GM19328 (cell line): ENCODE measurements around the gene RASSF6.
"Not testable (repeated sequence)": the region's sequence is repeated elsewhere in the genome, so short reads cannot be mapped to it uniquely, and the experiment has no call there.

Experiments
- ATAC-seq: cut with Tn5 transposase; IDR thresholded peaks from one replicate; pipeline ENCODE4 v1.9.1; 2021; ENCODE audit warnings: mild to moderate bottlenecking, moderate library complexity; ENCODE audit not compliant: unreplicated experiment

Gene RASSF6, protein sequence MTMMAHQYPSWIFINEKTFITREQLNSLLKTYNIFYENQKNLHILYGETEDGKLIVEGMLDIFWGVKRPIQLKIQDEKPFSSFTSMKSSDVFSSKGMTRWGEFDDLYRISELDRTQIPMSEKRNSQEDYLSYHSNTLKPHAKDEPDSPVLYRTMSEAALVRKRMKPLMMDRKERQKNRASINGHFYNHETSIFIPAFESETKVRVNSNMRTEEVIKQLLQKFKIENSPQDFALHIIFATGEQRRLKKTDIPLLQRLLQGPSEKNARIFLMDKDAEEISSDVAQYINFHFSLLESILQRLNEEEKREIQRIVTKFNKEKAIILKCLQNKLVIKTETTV

GRCh38 chr4:73620115-73620792 lies at the start of gene RASSF6:
TSS of gene RASSF6 (minus strand) at chr4:73620436. CDS start at chr4:73611795, 8,641 bp downstream.
- peak; percentile 89 for ATAC-seq

GRCh38 chr4:73669410-73670183 lies 49.4 kb upstream of the RASSF6 start:
- ATAC-seq = no peak

DNA sequence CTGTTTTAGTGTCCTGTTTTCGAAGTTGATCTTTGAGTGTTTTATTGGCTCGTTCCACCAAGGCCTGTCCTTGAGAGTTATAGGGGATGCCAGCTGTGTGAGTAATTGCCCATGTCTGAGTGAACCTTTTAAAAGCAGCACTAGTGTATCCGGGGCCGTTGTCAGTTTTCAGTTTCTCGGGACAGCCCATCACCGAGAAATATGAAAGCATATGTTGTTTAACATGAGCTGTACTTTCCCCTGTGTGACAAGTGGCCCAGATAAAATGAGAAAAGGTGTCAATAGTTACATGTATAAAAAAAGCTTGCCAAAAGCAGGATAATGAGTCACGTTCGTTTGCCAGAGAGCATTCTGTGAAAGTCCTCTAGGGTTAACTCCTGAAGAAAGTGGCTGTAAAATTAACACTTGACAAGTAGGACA lies 48.6 kb upstream of the RASSF6 start:
- no peak for ATAC-seq

- not testable (repeated sequence) for ATAC-seq
Observed at GRCh38 chr4:73665924-73666323, 45.7 kb upstream of the RASSF6 start.

DNA sequence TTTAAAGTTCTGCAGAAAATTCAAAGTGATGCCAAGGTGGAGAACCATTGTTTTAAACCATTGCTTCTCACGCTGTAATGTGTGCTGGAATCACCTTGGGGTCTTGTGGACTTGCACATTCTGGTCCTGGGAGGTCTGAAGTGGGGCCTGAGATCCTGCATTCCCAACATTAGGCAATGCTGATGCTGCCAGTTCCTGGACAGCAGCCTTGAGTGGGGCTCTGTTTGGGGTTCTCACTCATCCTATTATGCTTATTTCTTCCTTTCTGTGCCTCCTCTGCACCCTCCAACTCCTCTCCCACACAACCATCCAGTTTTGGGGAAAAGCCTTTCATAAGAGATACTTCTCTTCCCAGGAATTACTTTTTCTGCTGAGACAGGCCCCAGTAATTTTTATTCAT lies 44.2 kb upstream of the RASSF6 start:
- ATAC-seq = no peak

DNA sequence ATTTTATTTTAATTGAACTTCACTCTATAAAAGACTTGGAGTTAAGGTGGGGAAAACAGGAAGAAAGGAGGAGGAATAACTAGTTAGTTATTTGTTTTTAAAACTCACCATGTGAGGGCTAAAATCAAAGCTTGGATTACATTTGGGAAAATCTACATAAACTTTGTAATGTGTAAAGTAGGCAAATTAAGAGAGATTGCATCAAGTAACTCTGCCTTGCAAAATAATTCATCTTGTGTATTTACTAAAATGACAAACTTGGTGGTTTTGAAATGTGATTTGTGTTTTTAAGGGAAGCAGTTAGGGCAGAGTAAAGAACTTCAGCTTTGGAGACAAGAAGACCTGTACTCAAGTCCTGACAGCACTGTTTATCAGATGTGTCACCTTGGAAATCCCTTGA lies 43.3 kb upstream of the RASSF6 start:
- ATAC-seq = no peak

GRCh38 chr4:73662709-73663546 lies 42.7 kb upstream of the RASSF6 start:
- peak; percentile 87 for ATAC-seq

DNA sequence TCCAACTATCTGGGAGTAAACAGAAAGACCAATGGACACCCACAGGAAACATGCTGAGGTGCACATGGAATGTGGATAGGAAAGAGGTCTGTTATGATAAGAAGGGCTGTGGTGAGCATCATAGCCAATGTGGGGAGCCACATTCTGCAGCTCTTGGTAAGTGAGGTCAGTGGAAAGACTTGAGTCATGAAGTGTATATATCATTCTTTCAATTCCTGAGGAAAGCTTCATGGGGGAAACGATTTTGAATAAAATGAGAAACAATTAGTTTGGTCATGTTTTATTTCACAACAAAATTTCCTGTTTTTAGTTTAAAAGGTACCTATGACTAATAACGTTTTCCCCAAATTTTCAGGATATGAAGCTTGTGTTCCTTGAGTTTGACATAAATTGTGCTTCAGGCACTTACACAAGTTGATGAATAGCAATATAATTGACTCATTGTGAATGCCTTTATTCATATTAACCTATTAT lies 41.4 kb upstream of the RASSF6 start:
- ATAC-seq = no peak

GRCh38 chr4:73660808-73661207 lies 40.6 kb upstream of the RASSF6 start:
- ATAC-seq = no peak

DNA sequence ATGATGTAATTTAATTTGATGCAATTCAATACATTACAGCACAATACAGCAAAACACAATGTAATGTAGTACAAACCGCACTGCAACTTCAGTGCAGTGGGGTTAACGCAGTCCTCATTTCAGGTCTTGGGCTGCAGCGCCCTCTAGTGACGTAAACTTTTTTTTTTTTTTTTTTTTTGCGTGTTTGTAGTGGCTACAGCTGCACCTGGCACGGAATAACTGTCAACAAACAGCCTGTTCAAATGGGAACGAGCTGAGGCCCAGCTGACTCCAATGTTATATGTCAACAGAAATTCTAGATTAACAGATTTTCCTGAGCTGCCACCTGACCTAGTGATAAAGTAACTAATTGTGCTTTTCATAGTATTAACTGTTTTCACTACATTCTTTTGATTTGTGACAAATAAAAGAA lies 33.5 kb upstream of the RASSF6 start:
- ATAC-seq = peak; percentile 81

- ATAC-seq = no peak
Observed at GRCh38 chr4:73650250-73650649, 30.0 kb upstream of the RASSF6 start.

GRCh38 chr4:73648478-73648877 lies 28.2 kb upstream of the RASSF6 start:
- no peak for ATAC-seq

DNA sequence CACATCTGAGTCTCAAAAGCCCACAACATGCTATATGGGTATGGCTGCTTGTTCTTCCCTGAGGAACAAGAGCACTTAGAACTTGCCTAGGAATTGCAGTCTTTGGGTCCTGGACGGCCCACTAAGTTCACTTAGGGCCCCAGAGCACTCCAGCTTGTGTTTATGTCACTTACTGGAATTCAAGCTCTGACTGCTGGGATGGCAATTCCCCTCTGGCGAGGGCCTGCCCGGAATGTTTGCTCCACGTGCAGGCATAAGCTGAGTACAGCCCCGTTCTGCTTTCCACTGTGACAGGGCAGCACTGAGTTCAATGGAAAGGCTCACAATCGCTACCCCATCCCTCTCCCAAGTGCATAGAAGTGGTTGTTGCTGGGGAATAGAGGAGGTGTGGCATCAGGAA lies 25.9 kb upstream of the RASSF6 start:
- no peak for ATAC-seq

- ATAC-seq = no peak
Observed at GRCh38 chr4:73631565-73632226, 11.5 kb upstream of the RASSF6 start.

DNA sequence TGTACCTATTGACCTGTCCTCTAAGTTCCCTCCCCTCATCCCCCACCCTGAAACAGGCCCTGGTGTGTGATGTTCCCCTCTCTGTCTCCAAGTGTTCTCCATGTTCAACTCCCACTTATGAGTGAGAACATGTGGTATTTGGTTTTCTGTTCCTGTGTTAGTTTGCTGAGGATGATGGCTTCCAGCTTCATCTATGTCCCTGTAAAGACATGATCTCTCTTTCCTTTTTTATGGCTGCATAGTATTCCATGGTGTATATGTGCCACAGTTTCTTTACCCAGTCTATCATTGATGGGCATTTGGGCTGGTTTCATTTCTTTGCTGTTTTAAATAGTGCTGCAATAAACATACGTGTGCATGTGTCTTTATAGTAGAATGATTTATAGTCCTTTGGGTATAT lies 8.6 kb upstream of the RASSF6 start:
- ATAC-seq = not testable (repeated sequence)

DNA sequence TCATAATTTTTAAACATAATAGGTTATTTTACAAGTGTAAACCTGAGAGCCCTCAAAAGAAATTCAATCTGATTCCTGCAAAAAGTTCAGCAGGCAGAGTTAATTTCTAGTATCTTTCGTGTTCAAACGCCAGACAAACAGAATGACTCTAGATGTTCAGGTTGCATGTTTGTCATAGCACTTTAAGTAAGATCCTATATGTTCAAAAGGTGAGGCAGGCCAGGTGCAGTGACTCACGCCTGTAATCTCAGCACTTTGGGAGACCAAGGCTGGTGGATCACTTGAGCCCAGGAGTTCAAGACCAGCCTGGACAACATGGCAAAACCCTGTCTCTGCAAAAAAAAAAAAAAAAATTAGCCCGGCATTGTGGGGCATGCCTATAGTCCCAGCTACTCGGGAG lies 1.1 kb upstream of the RASSF6 start:
- ATAC-seq = no peak

GRCh38 chr4:73619346-73619745 lies 890 bp downstream of the RASSF6 start:
- no peak for ATAC-seq

DNA sequence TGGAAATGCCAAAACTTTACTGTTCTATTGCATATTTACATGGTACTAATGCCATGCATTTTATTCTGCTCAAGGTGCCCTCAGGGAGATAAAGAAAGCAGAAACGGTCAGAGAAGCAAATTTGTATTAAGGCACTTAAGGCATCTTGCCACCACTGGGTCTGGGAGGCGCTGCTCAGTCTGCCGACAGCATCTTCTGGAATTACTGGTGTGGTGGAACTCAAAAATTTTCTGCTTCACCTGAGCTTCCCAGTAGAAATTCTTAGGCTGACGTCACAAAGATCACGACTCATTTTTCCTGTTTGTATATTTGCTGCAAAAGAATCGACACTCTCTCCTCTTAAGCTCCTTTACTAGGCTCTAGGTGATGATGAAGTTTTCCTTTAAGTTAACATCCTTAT lies 3.0 kb downstream of the RASSF6 start:
- no peak for ATAC-seq

- ATAC-seq = no peak
Observed at GRCh38 chr4:73615613-73616012, 4.6 kb downstream of the RASSF6 start.

DNA sequence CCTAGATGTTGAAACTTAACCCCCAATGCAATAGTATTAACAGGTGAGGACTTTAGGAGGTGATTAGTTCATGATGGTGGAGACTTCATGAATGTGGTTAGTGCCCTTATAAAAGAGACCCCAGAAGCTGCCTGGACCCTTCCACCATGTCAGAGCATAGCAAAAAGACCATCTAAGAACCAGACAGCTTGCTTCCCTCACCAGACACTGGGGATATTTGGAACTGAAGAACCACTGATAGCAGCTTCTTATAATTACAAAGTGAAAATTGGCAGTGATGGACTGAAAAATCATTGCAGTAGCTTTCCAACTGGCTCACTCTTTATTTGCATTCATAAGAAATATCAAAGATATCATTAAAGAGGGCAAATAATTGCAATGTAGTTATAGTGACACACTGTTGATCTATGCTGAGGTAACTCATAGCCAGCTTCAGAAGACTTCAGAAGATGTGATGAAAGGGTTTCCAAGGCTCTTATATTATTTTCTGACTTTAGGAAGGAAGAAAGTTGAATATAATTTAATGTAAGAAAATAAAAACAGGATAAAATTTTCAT lies 5.8 kb downstream of the RASSF6 start:
- ATAC-seq = no peak
